Mammary epithelial cell (primary cell): ENCODE data around the gene MTHFR.

Source experiments
- CTCF ChIP-seq, 2 donors: IDR thresholded peaks in 1 of 2; conservative IDR thresholded peaks in 1 of 2; 2 replicates each; pipeline ENCODE4 v1.5.1; 2011 to 2012; ENCODE audit warnings: inconsistent platforms in 2 of 2, low read length in 2 of 2, mild to moderate bottlenecking in 2 of 2, control low read depth in 1 of 2, low read depth in 1 of 2; ENCODE audit not compliant: insufficient read depth in 1 of 2; ENCODE audit errors: extremely low read depth in 1 of 2
- EZH2 ChIP-seq: IDR thresholded peaks from 2 replicates; pipeline ENCODE4 v1.6.1; 2012; ENCODE audit warnings: low read length, inconsistent platforms, borderline replicate concordance

- TF ChIP-seq CTCF (conservative IDR thresholded peaks at IDR 0.05 in 1 of 2, IDR thresholded peaks at IDR 0.05 in 1 of 2; ENCODE audit: extremely low read depth in 1 of 2, insufficient read depth in 1 of 2, low read depth in 1 of 2, low read length in 2 of 2) (no peak), EZH2 (no peak)
These were observed 26.7 kb downstream of the MTHFR start for GRCh38 chr1:11778844-11779623.
